Activated CD8-positive, alpha-beta memory T cell treated with anti-CD3 and anti-CD28 coated beads, Interleukin-2, amount 10 ng/mL, durations not matched to agents 7 days and 5 days (primary cell): Measurements from ENCODE around the gene CPA1. TPM values are rescaled to one million over a fixed set of nuclear protein-coding genes. Genes with fewer than 3 reads are reported as not detected.

Experiments used
- ATAC-seq: fragments of 150-1000 bp; cut with Tn5 transposase; one replicate; pipeline ENCODE4 v1.10.0; 2021; ENCODE audit warnings: moderate library complexity
- CTCF ChIA-PET: fragments of 350-600 bp; sonication (Branson Sonifier 250); formaldehyde crosslinking; loops from one replicate; lab custom pipeline; 2021; ENCODE audit warnings: antibody characterized with exemption; lab: Charles Lee
- DNase-seq: peaks from one replicate; pipeline ENCODE4 v3.0.0-alpha.2; 2020
- H3K27ac Mint-ChIP-seq: one replicate; pipeline ENCODE4 v1.8.0; 2021; ENCODE audit warnings: mild to moderate bottlenecking, mixed read lengths
- H3K27me3 Mint-ChIP-seq: one replicate; pipeline ENCODE4 v1.8.0; 2021; ENCODE audit warnings: mixed read lengths
- H3K36me3 Mint-ChIP-seq: one replicate; pipeline ENCODE4 v1.8.0; 2021; ENCODE audit warnings: mild to moderate bottlenecking, mixed read lengths
- H3K4me1 Mint-ChIP-seq: one replicate; pipeline ENCODE4 v1.8.0; 2021; ENCODE audit warnings: mixed read lengths
- H3K4me3 Mint-ChIP-seq: one replicate; pipeline ENCODE4 v1.8.0; 2021; ENCODE audit warnings: mild to moderate bottlenecking, moderate library complexity, mixed read lengths
- H3K9me3 Mint-ChIP-seq: one replicate; pipeline ENCODE4 v1.8.0; 2022; ENCODE audit warnings: low read depth, mixed read lengths
- total RNA-seq, 2 experiments: library from RNA; stranded (reverse); gene quantifications; one replicate each; pipeline ENCODE4 v1.2.3, GENCODE V29; 2021

Gene CPA1
- total RNA-seq, 2 experiments from 2014 or later = not detected

- Mint-ChIP-seq H3K4me3 (no peak overlapping the region), H3K27me3 (no peaks in the 10 kb centered on the region), H3K36me3 (peaks cover 20% of the 10 kb centered on the region), H3K9me3 (no peaks in the 10 kb centered on the region), H3K27ac (no peak overlapping the region), H3K4me1 (peaks cover 41% of the 10 kb centered on the region)
- no peak for DNase-seq
- no peak for ATAC-seq
- CTCF ChIA-PET = no interaction called here
These were observed 43.3 kb downstream of the CPA1 start for GRCh38 chr7:130423501-130424037.

GRCh38 chr7:130425796-130426195 is 45.5 kb downstream of the CPA1 start:
- Mint-ChIP-seq H3K27me3 (no peaks in the 10 kb centered on the region), H3K4me1 (peaks cover 29% of the 10 kb centered on the region), H3K27ac (no peak overlapping the region), H3K9me3 (no peaks in the 10 kb centered on the region), H3K36me3 (peaks cover 18% of the 10 kb centered on the region), H3K4me3 (no peak overlapping the region)
- CTCF ChIA-PET = no interaction called here
- ATAC-seq = no peak
- no peak for DNase-seq

GRCh38 chr7:130426564-130426963 is 46.3 kb downstream of the CPA1 start:
- Mint-ChIP-seq H3K27me3 (no peaks in the 10 kb centered on the region), H3K36me3 (peaks cover 18% of the 10 kb centered on the region), H3K4me1 (peaks cover 24% of the 10 kb centered on the region), H3K9me3 (no peaks in the 10 kb centered on the region), H3K27ac (no peak overlapping the region), H3K4me3 (no peak overlapping the region)
- no peak for ATAC-seq
- CTCF ChIA-PET = no interaction called here
- DNase-seq = no peak

GRCh38 chr7:130429019-130429418 is 48.7 kb downstream of the CPA1 start:
- ATAC-seq (no peak), DNase-seq (no peak)
- CTCF ChIA-PET = no interaction called here
- Mint-ChIP-seq H3K36me3 (peaks cover 18% of the 10 kb centered on the region), H3K9me3 (no peaks in the 10 kb centered on the region), H3K4me1 (peaks cover 11% of the 10 kb centered on the region), H3K4me3 (no peak overlapping the region), H3K27me3 (no peaks in the 10 kb centered on the region), H3K27ac (no peak overlapping the region)

- Mint-ChIP-seq H3K4me1 (peaks cover 15% of the 10 kb centered on the region), H3K27ac (no peak overlapping the region), H3K4me3 (no peak overlapping the region), H3K36me3 (peaks cover 15% of the 10 kb centered on the region), H3K27me3 (no peaks in the 10 kb centered on the region), H3K9me3 (no peaks in the 10 kb centered on the region)
- ATAC-seq (no peak), DNase-seq (no peak)
- CTCF ChIA-PET = no interaction called here
These were observed 49.8 kb downstream of the CPA1 start for GRCh38 chr7:130430115-130430514.

- H3K36me3 Mint-ChIP-seq = peaks cover 13% of the 10 kb centered on the region
- H3K4me3 Mint-ChIP-seq = no peak overlapping the region
- ATAC-seq = no peak
- no peaks in the 10 kb centered on the region for H3K27me3 Mint-ChIP-seq
- H3K4me1 Mint-ChIP-seq = peaks cover 11% of the 10 kb centered on the region
- CTCF ChIA-PET = no interaction called here
- no peak for DNase-seq
- no peak overlapping the region for H3K27ac Mint-ChIP-seq
- H3K9me3 Mint-ChIP-seq = no peaks in the 10 kb centered on the region
These were observed 50.8 kb downstream of the CPA1 start for GRCh38 chr7:130430841-130431666.

- Mint-ChIP-seq H3K4me3 (no peak overlapping the region), H3K27ac (no peak overlapping the region), H3K27me3 (no peaks in the 10 kb centered on the region), H3K9me3 (no peaks in the 10 kb centered on the region), H3K36me3 (peaks cover 13% of the 10 kb centered on the region), H3K4me1 (peaks cover 11% of the 10 kb centered on the region)
- DNase-seq (no peak), ATAC-seq (no peak)
- CTCF ChIA-PET = no interaction called here
These were observed 52.6 kb downstream of the CPA1 start for GRCh38 chr7:130432886-130433285.

GRCh38 chr7:130433301-130433700 is 53.0 kb downstream of the CPA1 start:
- Mint-ChIP-seq H3K9me3 (no peaks in the 10 kb centered on the region), H3K4me1 (peaks cover 14% of the 10 kb centered on the region), H3K27me3 (no peaks in the 10 kb centered on the region), H3K27ac (no peak overlapping the region), H3K36me3 (peaks cover 15% of the 10 kb centered on the region), H3K4me3 (no peak overlapping the region)
- CTCF ChIA-PET = interaction anchor here (1.3 kb wide), 1 partner anchor 54 kb away, joined by 3 read pairs; no protein-coding TSS in a partner anchor
- no peak for ATAC-seq
- DNase-seq = no peak

GRCh38 chr7:130435311-130435854 is 55.1 kb downstream of the CPA1 start:
- Mint-ChIP-seq H3K9me3 (no peaks in the 10 kb centered on the region), H3K27ac (no peak overlapping the region), H3K36me3 (peaks cover 13% of the 10 kb centered on the region), H3K4me1 (peaks cover 26% of the 10 kb centered on the region), H3K27me3 (no peaks in the 10 kb centered on the region), H3K4me3 (no peak overlapping the region)
- CTCF ChIA-PET = no interaction called here
- no peak for DNase-seq
- no peak for ATAC-seq

- CTCF ChIA-PET = no interaction called here
- no peaks in the 10 kb centered on the region for H3K9me3 Mint-ChIP-seq
- H3K27me3 Mint-ChIP-seq = no peaks in the 10 kb centered on the region
- peaks cover 16% of the 10 kb centered on the region for H3K36me3 Mint-ChIP-seq
- H3K4me3 Mint-ChIP-seq = no peak overlapping the region
- H3K27ac Mint-ChIP-seq = no peak overlapping the region
- peaks cover 31% of the 10 kb centered on the region for H3K4me1 Mint-ChIP-seq
- DNase-seq (no peak), ATAC-seq (no peak)
These were observed 56.0 kb downstream of the CPA1 start for GRCh38 chr7:130436253-130436652.

Other genes with a start within 250 kb of the CPA1 start
- gene TMEM209, start 175.1 kb upstream of the CPA1 start, total RNA-seq = 10 to 100 TPM; 39.5 to 44.5 TPM
- not detected for gene SSMEM1, start 172.6 kb upstream of the CPA1 start, total RNA-seq
- gene CPA2, start 113.6 kb upstream of the CPA1 start, total RNA-seq = not detected
- not detected for gene CPA4, start 87.3 kb upstream of the CPA1 start, total RNA-seq
- 1 to 10 TPM; 3.4 to 4.0 TPM for gene CPA5, start 35.7 kb upstream of the CPA1 start, total RNA-seq
- 10 to 100 TPM; 22.0 to 23.3 TPM for gene CEP41, start 60.5 kb downstream of the CPA1 start, total RNA-seq
- 1 to 10 TPM; 2.5 to 3.2 TPM for gene MEST, start 111.6 kb downstream of the CPA1 start, total RNA-seq